GM12878 (cell line): ENCODE results near the gene DSTYK. TPM values are rescaled to one million over a fixed set of nuclear protein-coding genes. Genes with fewer than 3 reads are reported as not detected.

Source experiments
- ATAC-seq: fragments of 200-7000 bp; cut with Tn5 transposase; 3 replicates; pipeline ENCODE4 v1.9.1; 2020; ENCODE audit warnings: mild to moderate bottlenecking, moderate library complexity
- BruUV-seq: library from RNA; stranded (reverse); fragments of 400-500 nt; replicated peaks from 2 replicates; lab custom pipeline; 2021; lab: Mats Ljungman, UMichigan
- CTCF ChIA-PET: fragments of 300-600 bp; sonication (Branson Sonifier 250); formaldehyde crosslinking; extraction: SDS; loops from one replicate; lab custom pipeline; 2021; ENCODE audit warnings: inconsistent platforms; lab: Yijun Ruan, JAX
- POLR2A ChIA-PET: fragments of 350-600 bp; formaldehyde crosslinking; extraction: SDS; loops from one replicate; lab custom pipeline; 2021; ENCODE audit warnings: inconsistent platforms; lab: Charles Lee
- RAD21 ChIA-PET: fragments of 300-600 bp; sonication (Branson Sonifier 250); formaldehyde crosslinking; loops from one replicate; lab custom pipeline; 2023; ENCODE audit warnings: antibody characterized with exemption; ENCODE audit not compliant: unreplicated experiment; lab: Charles Lee
- SMC1A ChIA-PET: fragments of 300-600 bp; sonication (Branson Sonifier 250); formaldehyde crosslinking; loops from one replicate; lab custom pipeline; 2023; ENCODE audit not compliant: unreplicated experiment, uncharacterized antibody; lab: Charles Lee
- DNase-seq: peaks from one replicate; pipeline ENCODE4 v3.0.0-alpha.2; 2011; ENCODE audit warnings: low read depth, low spot score
- FAIRE-seq: peaks from 3 replicates; lab custom pipeline; 2011; peaks lifted over from hg19 to GRCh38; lab: Jason Lieb, UNC
- H2AFZ ChIP-seq: 2 replicates; pipeline ENCODE4 v1.6.0; 2011; ENCODE audit warnings: low read depth, low read length, control low read depth; ENCODE audit not compliant: control insufficient read depth
- H3K27ac ChIP-seq: 2 replicates; pipeline ENCODE4 v1.5.1; 2011; ENCODE audit warnings: control low read depth; ENCODE audit not compliant: control insufficient read depth, insufficient read depth
- H3K27me3 ChIP-seq, 2 experiments: replicated peaks in 1 of 2; 2 replicates each; pipeline versions ENCODE4 v1.6.0 to v1.6.1; 2011; ENCODE audit warnings: low read length in 1 of 2; ENCODE audit not compliant: control insufficient read depth in 2 of 2, insufficient read depth in 2 of 2
- H3K36me3 ChIP-seq, 2 experiments: 2 replicates each; pipeline ENCODE4 v1.5.1; 2011; ENCODE audit warnings: low read length in 1 of 2; ENCODE audit not compliant: control insufficient read depth in 2 of 2, insufficient read depth in 2 of 2
- H3K4me1 ChIP-seq: 2 replicates; pipeline ENCODE4 v1.6.1; 2011; ENCODE audit warnings: mild to moderate bottlenecking, low read length, moderate library complexity, mixed read lengths; ENCODE audit not compliant: control insufficient read depth, insufficient read depth
- H3K4me2 ChIP-seq: 2 replicates; pipeline ENCODE4 v1.6.0; 2011; ENCODE audit warnings: control low read depth; ENCODE audit not compliant: control insufficient read depth, insufficient read depth
- H3K4me3 ChIP-seq: fragments of 200-600 bp; sonication (generic); 2 replicates; pipeline ENCODE4 v1.5.1; 2016
- H3K79me2 ChIP-seq: 2 replicates; pipeline ENCODE4 v1.6.0; 2011; ENCODE audit warnings: low read length; ENCODE audit not compliant: control insufficient read depth, insufficient read depth
- H3K9ac ChIP-seq: 2 replicates; pipeline ENCODE4 v1.8.0; 2011; ENCODE audit warnings: low read length, control low read depth, mixed read lengths; ENCODE audit not compliant: control insufficient read depth, insufficient read depth
- H3K9me3 ChIP-seq: replicated peaks from 3 replicates; pipeline ENCODE4 v1.5.1; 2011; ENCODE audit warnings: mild to moderate bottlenecking, low read length; ENCODE audit not compliant: control insufficient read depth, insufficient read depth
- H4K20me1 ChIP-seq: 2 replicates; pipeline ENCODE4 v1.6.0; 2011; ENCODE audit not compliant: control insufficient read depth, insufficient read depth
- EED ChIP-seq: sonication (generic); IDR thresholded peaks from 2 replicates; pipeline ENCODE4 v1.6.1; 2016; ENCODE audit warnings: antibody characterized with exemption, low read depth
- ELK1 ChIP-seq: IDR thresholded peaks from 2 replicates; pipeline ENCODE4 v1.6.1; 2012; ENCODE audit warnings: low read depth, low read length, improper control_type of control experiment
- EP300 ChIP-seq, 2 experiments: fragments of 150-350 bp in 1 of 2; IDR thresholded peaks; 2 replicates each; pipeline ENCODE4 v1.6.1; 2011 to 2012; ENCODE audit warnings: low read depth in 2 of 2, low read length in 2 of 2, borderline replicate concordance in 1 of 2, improper control_type of control experiment in 1 of 2, inconsistent platforms in 1 of 2; ENCODE audit not compliant: control insufficient read depth in 1 of 2
- EZH2 ChIP-seq: IDR thresholded peaks from 2 replicates; pipeline ENCODE4 v1.6.1; 2012; ENCODE audit warnings: low read depth, mild to moderate bottlenecking, control low read depth, inconsistent platforms, low read length, borderline replicate concordance; ENCODE audit not compliant: control insufficient read depth
- FOXK2 ChIP-seq: fragments of 450-650 bp; IDR thresholded peaks from 2 replicates; pipeline ENCODE4 v1.6.1; 2017; ENCODE audit warnings: mild to moderate bottlenecking, moderate library complexity
- HDGF ChIP-seq: fragments of 450-650 bp; IDR thresholded peaks from 2 replicates; pipeline ENCODE4 v1.6.1; 2016; ENCODE audit warnings: antibody characterized with exemption
- IRF4 ChIP-seq: IDR thresholded peaks from 2 replicates; pipeline ENCODE4 v1.6.1; 2011; ENCODE audit warnings: low read depth, low read length
- JUNB ChIP-seq: IDR thresholded peaks from 2 replicates; pipeline ENCODE4 v1.6.1; 2016; ENCODE audit warnings: antibody characterized with exemption, mild to moderate bottlenecking
- PRDM15 ChIP-seq: fragments of 450-650 bp; formaldehyde crosslinking; IDR thresholded peaks from 2 replicates; pipeline ENCODE4 v1.4.0; 2020; ENCODE audit warnings: mild to moderate bottlenecking, moderate library complexity
- SIX5 ChIP-seq: IDR thresholded peaks from 2 replicates; pipeline ENCODE4 v1.6.1; 2011; ENCODE audit warnings: mild to moderate bottlenecking, low read depth, low read length, moderate library complexity; ENCODE audit not compliant: severe bottlenecking
- SPI1 ChIP-seq: IDR thresholded peaks from 2 replicates; pipeline ENCODE4 v1.6.1; 2011; ENCODE audit warnings: low read depth, mild to moderate bottlenecking, low read length, moderate library complexity, borderline replicate concordance; ENCODE audit not compliant: insufficient read depth
- SUZ12 ChIP-seq: fragments of 200-600 bp; sonication (generic); IDR thresholded peaks from one replicate; pipeline ENCODE4 v1.6.1; 2018; ENCODE audit warnings: antibody characterized with exemption, mild to moderate bottlenecking; ENCODE audit not compliant: unreplicated experiment
- TBL1XR1 ChIP-seq: IDR thresholded peaks from 2 replicates; pipeline ENCODE4 v1.6.1; 2012; ENCODE audit warnings: low read depth, low read length, improper control_type of control experiment
- USF2 ChIP-seq: IDR thresholded peaks from 2 replicates; pipeline ENCODE4 v1.6.1; 2011; ENCODE audit warnings: low read depth, low read length, improper control_type of control experiment, borderline replicate concordance
- ZNF24 ChIP-seq: fragments of 450-650 bp; IDR thresholded peaks from 2 replicates; pipeline ENCODE4 v1.6.1; 2017; ENCODE audit warnings: antibody characterized with exemption, mild to moderate bottlenecking
- ZNF274 ChIP-seq: IDR thresholded peaks from one replicate; pipeline ENCODE4 v1.8.0; 2011; ENCODE audit not compliant: insufficient read length, insufficient read depth
- WGBS: methylation state at CpG from one replicate; pipeline ENCODE4 v1.1.6; 2016; ENCODE audit warnings: low lambda C conversion rate; ENCODE audit not compliant: insufficient replicate concordance, insufficient coverage; ENCODE audit errors: missing lambda C conversion rate; 5-methylcytosine and 5-hydroxymethylcytosine counted together
- in situ Hi-C: fragments of 300-500 bp; cut with MboI; formaldehyde crosslinking; loops from 9 replicates; pipeline ENCODE4 v1.14.3; 2018; ENCODE audit warnings: mixed read lengths
- intact Hi-C: fragments of 100-400 bp; cut with micrococcal nuclease; formaldehyde crosslinking; loops from one replicate; pipeline ENCODE4 v1.14.2; 2022; ENCODE audit not compliant: unreplicated experiment
- polyA plus RNA-seq, 11 experiments: library from polyadenylated mRNA; depleted of rRNA in 4 of 11; unstranded in 6 of 11; stranded (reverse) in 5 of 11; fragments of >200 nt; fragmentation: Nextera tagmentation in 4 of 11; fragmentation: Illumina TruSeq in 1 of 11; extraction: Ambion mirVana in 4 of 11; extraction: Trizol in 1 of 11; gene quantifications; 1 replicate in 1 of 11; 2 replicates in 10 of 11; pipeline versions ENCODE4 v1.2.1 to v1.2.3, GENCODE V29; 2011 to 2016; ENCODE audit warnings: inconsistent platforms in 2 of 11, missing spikeins in 2 of 11, low read depth in 1 of 11
- total RNA-seq, 4 experiments: library from RNA; depleted of rRNA in 3 of 4; stranded (reverse); fragments of >200 nt in 3 of 4; fragmentation: Illumina TruSeq in 1 of 4; extraction: Trizol in 1 of 4; gene quantifications; 2 replicates each; pipeline versions ENCODE4 v1.2.1 to v1.2.3, GENCODE V29; 2013 to 2021

Gene DSTYK
- total and polyA plus RNA-seq, 10 of the 15 experiments (the other 5 are each of a cell fraction or from before 2014, with no cell fraction given), result 2.7 to 5.5 (median 3.6) TPM

- WGBS, result 100% methylated on average over 2 of the region's 2 CpGs
- no peak for TF ChIP-seq JUNB
- no peak for TF ChIP-seq HDGF
- TF ChIP-seq EP300 (IDR thresholded peaks at IDR 0.05; ENCODE audit: borderline replicate concordance in 1 of 2, control insufficient read depth in 1 of 2, low read depth in 2 of 2, low read length in 2 of 2), result no peak
- TF ChIP-seq FOXK2, result no peak
- no peak for TF ChIP-seq ZNF24
- no peak for TF ChIP-seq SPI1
- TF ChIP-seq USF2, result no peak
- TF ChIP-seq SUZ12, result no peak
- TF ChIP-seq TBL1XR1, result no peak
- no peak for TF ChIP-seq EZH2
- TF ChIP-seq IRF4, result no peak
- TF ChIP-seq ZNF274, result no peak
- no peak for TF ChIP-seq EED
- TF ChIP-seq PRDM15 (CRISPR knock-in tag), result no peak
- TF ChIP-seq SIX5, result no peak
- TF ChIP-seq ELK1, result no peak
- Histone ChIP-seq H3K4me3 (no peak overlapping the region), H4K20me1 (no peaks in the 10 kb centered on the region), H3K9ac (no peak overlapping the region), H3K79me2 (no peaks in the 10 kb centered on the region), H3K36me3 (no peaks in the 10 kb centered on the region), H3K9me3 (no peaks in the 10 kb centered on the region), H3K27me3 (no peaks in the 10 kb centered on the region), H3K4me1 (no peaks in the 10 kb centered on the region), H3K27ac (no peak overlapping the region), H3K4me2 (no peak overlapping the region), H2AFZ (no peak overlapping the region)
- in situ Hi-C loops, result no loop called here
- no TSS peak for BruUV-seq
- intact Hi-C loops, result no loop called here
- ChIA-PET POLR2A (no interaction called here), RAD21 (no interaction called here), SMC1A (no interaction called here), CTCF (interaction anchor here (0.8 kb wide), 1 partner anchor 121 kb away, joined by 3 read pairs; no protein-coding TSS in a partner anchor)
- FAIRE-seq, result no peak
- no peak for DNase-seq
- ATAC-seq, result no peak
Observed at GRCh38 chr1:205182930-205183329, 28.6 kb downstream of the DSTYK start.
